ENCODE results near the gene DNAJC18. TPM values are rescaled to one million over a fixed set of nuclear protein-coding genes. Genes with fewer than 3 reads are reported as not detected.

DNAJC18 gene
- total RNA-seq, 1 experiment from 2014 or later = 6.4 TPM

DNA sequence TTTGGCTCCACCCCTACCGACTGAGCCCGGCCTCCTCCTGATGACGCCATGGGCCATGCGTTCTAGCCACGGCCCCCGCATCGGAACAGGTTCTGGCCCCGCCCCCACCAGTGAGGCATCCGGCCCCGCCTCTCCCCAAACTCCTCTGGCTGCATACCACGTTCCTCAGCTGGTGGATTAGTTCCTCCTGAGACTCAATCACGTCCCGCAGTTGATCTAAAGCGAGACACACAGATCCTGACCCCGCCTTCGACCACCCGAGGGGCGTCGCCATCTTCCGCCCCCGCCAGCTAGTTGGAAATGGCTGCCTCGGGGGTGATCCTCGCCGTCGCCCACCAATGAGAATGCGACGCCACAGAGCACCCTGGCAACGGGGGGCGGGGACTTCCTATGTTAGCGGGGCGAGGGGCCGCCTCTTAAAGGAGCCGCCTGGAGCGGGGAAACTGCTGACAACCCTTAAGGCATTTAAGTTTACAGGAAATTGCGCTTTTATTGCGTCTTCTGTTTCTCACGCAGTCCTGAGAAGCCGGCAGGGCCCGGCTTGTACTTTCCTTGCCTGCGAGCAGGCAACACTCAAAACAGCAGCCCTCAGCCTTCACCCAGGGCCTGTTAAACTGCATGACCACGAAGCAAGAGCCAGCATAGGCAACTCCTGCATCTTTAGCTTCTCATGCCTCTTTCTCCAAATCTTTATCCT is 35.4 kb downstream of the DNAJC18 start, which contains the start of gene SPATA24:
SPATA24 (minus strand) TSS at position 303 of the 697 bp plus-strand sequence; CDS start at position 274, 29 bp downstream.
- DNase-seq (ENCODE audit: low spot score) = peak; percentile 97

DNA sequence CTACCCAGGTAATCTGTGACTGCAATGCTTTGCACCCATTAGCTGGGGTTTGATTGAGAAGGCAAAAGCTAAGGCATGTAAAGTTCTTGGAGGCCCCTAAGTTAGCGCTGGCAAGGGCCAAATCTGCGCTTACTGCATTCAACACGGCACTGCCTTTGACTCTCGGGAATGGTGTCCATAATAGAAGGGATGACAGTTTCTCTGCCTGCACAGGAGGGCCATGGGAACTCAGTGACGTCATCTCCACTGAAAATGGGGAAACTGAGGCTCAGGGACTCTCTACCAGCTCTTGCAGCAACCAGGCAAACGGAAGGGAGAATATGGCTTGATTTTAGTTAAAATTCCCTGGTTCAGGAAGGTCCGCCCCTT is 35.9 kb downstream of the DNAJC18 start:
- DNase-seq (ENCODE audit: low spot score) = no peak

DNA sequence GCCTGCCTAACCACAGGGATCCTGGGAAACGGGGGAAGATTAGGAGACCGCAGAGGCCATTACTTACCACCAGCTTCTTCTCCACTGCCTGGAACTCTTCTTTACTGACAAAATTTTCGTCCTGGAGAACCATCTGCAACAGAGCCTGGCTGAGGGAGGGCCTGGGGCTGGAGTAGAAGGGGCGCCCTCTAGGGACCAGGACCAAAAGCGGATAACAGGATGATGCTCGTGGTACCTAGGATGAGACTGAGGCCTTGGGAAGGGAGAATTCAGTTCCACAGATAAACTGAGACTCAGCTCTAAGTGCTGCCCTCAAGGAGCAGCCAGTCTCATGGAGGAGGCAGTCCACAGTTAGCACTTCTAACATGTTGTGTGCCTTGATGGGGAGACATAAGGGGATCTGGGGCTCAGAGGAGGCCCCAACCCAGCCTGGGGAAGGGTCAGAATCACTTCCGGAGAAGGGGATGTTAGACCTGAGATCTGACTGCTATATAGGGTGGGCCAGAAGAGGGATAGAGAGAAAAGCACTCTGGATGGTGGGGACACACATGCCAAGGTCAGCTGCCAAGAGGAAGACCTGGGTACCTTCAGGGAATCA is 36.7 kb downstream of the DNAJC18 start:
- no peak for DNase-seq (ENCODE audit: low spot score)

- no peak for DNase-seq (ENCODE audit: low spot score)
Observed at GRCh38 chr5:139401546-139401945, 37.8 kb downstream of the DNAJC18 start.

- DNase-seq (ENCODE audit: low spot score) = no peak
Observed at GRCh38 chr5:139399501-139400121, 39.7 kb downstream of the DNAJC18 start.

DNA sequence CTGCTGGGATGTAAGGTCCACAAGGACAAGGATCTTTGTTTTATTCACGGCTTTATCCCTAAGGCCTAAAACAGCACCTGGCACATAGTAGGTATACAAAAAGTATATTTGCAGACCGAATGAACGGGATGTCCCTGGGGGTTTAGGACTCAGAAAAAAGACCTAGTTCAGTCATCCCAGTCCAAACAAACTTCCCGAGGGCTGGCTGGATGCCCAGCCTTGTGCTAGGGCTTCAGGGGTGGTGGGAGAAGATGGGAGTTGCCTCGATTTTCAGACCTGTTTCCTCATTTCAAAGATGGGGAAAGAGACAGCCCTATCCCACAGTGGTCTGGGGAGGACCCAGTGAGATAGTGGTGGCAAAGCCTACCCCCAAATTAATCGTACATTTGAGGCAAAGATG is 41.4 kb downstream of the DNAJC18 start:
- DNase-seq (ENCODE audit: low spot score) = no peak

DNA sequence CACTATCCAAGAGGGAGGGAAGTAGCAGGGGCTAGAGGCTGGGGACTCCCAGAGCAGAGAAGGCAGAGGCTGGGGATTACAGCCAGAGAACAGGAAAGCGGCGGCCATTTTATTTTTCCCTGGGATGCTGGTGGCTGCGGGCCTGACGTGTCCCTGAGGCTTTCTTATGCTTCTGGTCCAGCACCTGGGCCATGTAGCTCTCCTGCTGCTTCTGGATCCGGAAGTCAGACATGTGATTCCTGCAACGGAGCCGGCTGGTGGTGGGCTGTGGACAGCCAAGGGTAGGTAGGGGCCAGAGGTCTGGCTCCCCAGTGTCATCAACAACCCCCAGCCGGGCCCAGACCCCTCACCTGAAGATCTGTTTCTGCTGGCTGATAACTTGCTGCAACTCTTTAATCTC is 42.6 kb downstream of the DNAJC18 start:
- DNase-seq (ENCODE audit: low spot score) = no peak

GRCh38 chr5:139395844-139396640 is 43.3 kb downstream of the DNAJC18 start:
- peak; percentile 39 for DNase-seq (ENCODE audit: low spot score)

DNA sequence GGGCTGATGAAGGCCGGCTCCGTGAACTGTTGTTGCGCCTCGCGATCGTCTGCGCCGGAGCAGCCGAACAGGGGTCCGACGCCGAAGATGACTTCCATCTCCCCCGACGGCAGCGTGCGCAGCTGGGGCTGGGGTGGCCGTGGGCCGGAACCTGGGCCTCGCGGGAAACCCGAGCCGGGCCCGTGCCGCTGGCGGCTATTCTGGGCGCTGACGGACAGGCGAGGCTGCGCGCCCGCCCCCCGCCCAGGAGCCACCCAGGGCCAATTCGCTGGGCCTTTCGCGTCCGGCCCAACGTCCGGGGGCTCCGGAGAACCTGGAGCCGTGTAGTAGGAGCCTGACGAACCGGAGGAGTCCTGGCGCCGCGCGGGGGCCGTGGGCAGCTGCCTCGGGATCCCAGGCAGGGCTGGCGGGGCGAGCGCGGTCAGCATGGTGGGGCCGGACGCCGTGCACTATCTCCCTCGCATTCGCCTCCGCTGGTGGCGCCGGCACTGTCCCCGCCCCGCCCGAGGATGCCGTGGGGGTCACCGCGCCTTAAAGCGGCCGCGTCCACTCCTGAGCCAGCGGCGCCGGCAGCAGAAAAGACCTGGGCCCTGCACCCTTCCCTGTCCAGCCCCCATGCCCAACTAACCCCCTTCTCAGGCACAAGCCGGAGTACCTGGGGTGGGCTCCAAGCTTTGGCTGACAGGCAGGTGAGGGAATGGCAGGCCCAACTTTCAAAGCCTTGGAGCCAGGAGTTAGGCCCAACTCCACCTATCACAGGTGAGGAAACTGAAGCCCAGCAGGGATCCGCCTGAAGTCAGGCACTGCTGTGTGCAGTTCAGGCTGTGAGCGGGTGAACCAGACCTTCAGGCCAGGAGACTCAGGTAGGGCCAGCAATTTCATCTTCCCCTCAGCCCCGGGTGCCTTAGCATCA is 44.4 kb downstream of the DNAJC18 start, which contains the start of gene PROB1:
PROB1 (minus strand) TSS at position 451 of the 913 bp plus-strand sequence; CDS start at position 428, 23 bp downstream.
- DNase-seq (ENCODE audit: low spot score) = no peak

- no peak for DNase-seq (ENCODE audit: low spot score)
Observed at GRCh38 chr5:139394123-139394653, 45.1 kb downstream of the DNAJC18 start.

DNA sequence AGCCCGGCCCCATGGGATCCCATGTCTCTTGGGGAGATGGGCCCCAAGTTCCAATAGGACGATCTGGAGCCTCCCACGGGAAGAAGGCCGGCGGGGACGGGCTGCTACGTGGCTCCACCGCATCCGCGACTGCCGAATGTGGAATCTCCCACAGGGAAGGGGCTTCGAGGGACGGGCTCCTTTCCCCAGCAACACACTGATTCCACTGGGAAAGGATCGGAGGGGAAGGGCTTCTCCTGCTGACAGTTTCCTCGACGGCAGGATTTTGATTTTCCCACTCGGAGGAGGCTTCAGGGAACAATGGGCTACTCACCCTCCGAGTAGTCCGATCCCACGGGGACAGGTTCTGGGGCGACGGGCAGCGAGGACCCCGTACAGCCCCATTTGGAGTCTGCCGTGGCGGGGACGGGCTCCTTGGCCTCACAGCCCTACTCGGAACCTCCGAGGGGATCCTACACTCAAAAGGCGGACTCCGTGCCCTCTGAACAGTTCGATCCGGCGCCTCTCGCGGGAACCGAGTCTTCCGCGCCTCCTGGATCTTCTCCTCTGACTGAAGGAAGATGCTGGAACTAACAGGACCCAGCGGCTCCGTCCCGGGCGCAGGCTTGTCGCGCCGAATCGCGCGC is 45.7 kb downstream of the DNAJC18 start:
- DNase-seq (ENCODE audit: low spot score) = no peak

DNA sequence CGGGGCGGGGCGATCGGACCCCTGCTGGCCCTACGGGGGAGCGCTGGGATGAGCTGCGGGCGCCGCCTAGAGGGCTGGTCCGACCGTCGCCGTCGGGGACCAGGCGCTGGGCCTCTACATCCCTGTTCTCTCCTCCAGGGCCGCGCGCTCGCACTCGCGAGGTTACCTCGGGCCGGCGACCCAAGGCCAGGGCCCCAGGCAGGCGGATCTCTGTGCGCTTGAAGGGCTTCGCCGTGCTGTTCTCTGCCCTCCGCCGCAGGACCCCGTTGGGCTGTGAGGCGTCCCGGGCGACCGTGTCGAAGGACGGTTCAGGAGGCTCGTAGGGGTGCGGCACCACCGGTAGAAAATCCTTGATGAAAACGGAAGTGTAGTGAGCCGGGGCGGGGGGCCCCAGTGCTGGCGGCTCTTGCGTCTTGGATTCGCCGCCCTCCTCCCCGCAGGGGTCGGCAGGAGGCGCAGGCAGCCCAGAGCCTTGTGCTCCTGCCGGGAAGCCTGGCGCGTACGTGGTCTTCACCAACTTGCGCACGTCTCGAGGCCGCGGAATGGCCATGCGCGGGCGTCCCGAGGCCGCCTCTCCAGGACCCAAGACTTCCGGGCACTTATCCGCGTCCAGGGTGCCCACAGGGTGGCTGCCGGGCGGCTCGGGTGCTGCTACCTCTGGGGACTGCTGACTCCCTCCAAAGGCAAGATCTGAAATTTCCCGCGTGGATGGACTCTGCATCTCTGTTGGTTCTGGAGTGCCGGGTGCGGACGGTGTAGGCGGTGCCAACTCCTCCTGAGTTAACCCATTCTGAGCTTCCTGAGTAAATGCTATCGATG is 46.4 kb downstream of the DNAJC18 start:
- no peak for DNase-seq (ENCODE audit: low spot score)

GRCh38 chr5:139392324-139392677 is 47.0 kb downstream of the DNAJC18 start:
- no peak for DNase-seq (ENCODE audit: low spot score)

- DNase-seq (ENCODE audit: low spot score) = peak; percentile 81
Observed at GRCh38 chr5:139391570-139392323, 47.6 kb downstream of the DNAJC18 start.

- peak; percentile 30 for DNase-seq (ENCODE audit: low spot score)
Observed at GRCh38 chr5:139390639-139391569, 48.4 kb downstream of the DNAJC18 start.

DNA sequence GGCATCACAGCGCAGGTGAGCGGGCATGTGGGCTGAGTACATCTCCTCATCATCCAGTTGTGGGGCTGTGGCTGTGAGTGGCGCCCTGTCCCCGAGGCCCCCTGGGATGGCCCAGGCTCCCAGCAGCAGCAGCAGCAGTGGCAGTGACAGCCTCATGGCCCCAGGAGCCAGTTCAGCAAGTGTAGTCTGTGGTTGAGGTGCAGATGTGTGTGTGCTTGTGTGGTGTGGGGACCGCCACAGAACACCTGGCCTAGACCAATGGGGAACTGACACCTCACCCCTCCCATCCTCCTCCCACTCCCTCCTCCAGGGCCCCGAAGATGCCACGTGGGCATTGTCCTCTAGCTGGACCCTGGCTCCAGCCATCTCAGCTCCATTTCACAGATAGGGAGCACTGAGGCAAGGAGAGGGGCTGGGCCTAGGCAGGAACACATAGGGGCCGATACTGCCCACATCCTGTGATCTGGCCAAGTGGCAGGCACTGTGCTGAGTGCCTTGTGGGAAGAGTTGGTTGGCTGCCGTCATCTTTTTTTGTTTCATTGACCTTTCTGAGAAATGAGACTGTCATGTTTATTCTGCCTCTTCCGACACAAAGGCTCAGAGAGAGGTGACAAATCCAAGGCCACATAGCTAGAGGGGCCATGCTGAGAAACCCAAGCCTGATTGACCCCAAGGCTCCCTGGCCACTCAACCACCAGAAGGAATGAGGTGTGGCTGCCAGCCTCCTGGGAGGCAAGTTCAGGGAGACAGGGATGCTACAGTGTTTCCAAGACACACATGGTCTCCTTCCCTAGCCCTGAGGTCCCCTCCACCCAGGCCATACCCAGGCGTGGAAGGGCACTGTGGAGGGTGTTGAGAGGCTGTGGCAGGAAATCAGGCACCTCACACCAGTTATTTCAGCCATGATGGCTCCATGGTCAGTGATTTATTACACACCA is 49.4 kb downstream of the DNAJC18 start, which contains the start of gene MZB1:
MZB1 (minus strand) TSS at position 213 of the 938 bp plus-strand sequence; CDS start at position 156, 57 bp downstream.
- no peak for DNase-seq (ENCODE audit: low spot score)
